Measurements from ENCODE around the gene SCAF1.

DNA sequence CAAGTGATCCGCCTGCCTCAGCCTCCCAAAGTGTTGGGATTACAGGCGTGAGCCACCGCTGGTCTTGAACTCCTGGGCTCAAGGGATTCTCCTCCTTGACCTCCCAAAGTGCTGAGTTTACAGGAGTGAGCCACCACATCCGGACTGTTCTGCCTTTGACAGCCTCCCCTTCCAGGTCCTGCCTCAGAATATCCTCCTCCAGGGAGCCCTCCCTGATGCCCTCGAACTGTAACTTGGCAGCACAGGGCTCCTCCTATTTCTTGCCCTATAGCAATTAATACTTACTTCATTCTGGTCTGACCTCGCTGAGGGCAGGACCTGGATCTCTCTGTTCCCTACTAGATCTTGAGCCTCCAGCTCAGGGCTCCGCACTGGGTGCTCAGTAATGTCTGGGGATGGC is 54.9 kb downstream of the SCAF1 start:
- no peak for TF ChIP-seq SIN3A (IDR thresholded peaks at IDR 0.05; ENCODE audit: low read depth, low read length)
- TF ChIP-seq, protein P1, sequence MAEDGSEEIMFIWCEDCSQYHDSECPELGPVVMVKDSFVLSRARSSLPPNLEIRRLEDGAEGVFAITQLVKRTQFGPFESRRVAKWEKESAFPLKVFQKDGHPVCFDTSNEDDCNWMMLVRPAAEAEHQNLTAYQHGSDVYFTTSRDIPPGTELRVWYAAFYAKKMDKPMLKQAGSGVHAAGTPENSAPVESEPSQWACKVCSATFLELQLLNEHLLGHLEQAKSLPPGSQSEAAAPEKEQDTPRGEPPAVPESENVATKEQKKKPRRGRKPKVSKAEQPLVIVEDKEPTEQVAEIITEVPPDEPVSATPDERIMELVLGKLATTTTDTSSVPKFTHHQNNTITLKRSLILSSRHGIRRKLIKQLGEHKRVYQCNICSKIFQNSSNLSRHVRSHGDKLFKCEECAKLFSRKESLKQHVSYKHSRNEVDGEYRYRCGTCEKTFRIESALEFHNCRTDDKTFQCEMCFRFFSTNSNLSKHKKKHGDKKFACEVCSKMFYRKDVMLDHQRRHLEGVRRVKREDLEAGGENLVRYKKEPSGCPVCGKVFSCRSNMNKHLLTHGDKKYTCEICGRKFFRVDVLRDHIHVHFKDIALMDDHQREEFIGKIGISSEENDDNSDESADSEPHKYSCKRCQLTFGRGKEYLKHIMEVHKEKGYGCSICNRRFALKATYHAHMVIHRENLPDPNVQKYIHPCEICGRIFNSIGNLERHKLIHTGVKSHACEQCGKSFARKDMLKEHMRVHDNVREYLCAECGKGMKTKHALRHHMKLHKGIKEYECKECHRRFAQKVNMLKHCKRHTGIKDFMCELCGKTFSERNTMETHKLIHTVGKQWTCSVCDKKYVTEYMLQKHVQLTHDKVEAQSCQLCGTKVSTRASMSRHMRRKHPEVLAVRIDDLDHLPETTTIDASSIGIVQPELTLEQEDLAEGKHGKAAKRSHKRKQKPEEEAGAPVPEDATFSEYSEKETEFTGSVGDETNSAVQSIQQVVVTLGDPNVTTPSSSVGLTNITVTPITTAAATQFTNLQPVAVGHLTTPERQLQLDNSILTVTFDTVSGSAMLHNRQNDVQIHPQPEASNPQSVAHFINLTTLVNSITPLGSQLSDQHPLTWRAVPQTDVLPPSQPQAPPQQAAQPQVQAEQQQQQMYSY (CRISPR knock-in tag; IDR thresholded peaks at IDR 0.05) = no peak
- TF ChIP-seq, protein P2, sequence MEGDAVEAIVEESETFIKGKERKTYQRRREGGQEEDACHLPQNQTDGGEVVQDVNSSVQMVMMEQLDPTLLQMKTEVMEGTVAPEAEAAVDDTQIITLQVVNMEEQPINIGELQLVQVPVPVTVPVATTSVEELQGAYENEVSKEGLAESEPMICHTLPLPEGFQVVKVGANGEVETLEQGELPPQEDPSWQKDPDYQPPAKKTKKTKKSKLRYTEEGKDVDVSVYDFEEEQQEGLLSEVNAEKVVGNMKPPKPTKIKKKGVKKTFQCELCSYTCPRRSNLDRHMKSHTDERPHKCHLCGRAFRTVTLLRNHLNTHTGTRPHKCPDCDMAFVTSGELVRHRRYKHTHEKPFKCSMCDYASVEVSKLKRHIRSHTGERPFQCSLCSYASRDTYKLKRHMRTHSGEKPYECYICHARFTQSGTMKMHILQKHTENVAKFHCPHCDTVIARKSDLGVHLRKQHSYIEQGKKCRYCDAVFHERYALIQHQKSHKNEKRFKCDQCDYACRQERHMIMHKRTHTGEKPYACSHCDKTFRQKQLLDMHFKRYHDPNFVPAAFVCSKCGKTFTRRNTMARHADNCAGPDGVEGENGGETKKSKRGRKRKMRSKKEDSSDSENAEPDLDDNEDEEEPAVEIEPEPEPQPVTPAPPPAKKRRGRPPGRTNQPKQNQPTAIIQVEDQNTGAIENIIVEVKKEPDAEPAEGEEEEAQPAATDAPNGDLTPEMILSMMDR (IDR thresholded peaks at IDR 0.05 in 2 of 3, conservative IDR thresholded peaks at IDR 0.05 in 1 of 3; ENCODE audit: control insufficient read depth in 2 of 3, extremely low read depth in 1 of 3, insufficient read depth in 1 of 3, low read depth in 3 of 3, low read length in 3 of 3) = no peak
